PC-3 (cell line): ENCODE data around the gene KIAA2012.

Experiments used
- CTCF ChIP-seq: fragments of 300-600 bp; sonication (generic); conservative IDR thresholded peaks from 2 replicates; pipeline ENCODE4 v1.5.1; 2017; ENCODE audit warnings: antibody characterized with exemption, low read depth, mild to moderate bottlenecking, low read length
- EZH2 ChIP-seq: fragments of 300-600 bp; sonication (generic); IDR thresholded peaks from one replicate; pipeline ENCODE4 v1.6.1; 2017; ENCODE audit warnings: antibody characterized with exemption, mild to moderate bottlenecking, low read length; ENCODE audit not compliant: unreplicated experiment
- EZH2phosphoT487 ChIP-seq: fragments of 300-600 bp; sonication (generic); IDR thresholded peaks from 2 replicates; pipeline ENCODE4 v1.6.1; 2018; ENCODE audit warnings: mild to moderate bottlenecking, antibody characterized with exemption, low read length, borderline replicate concordance

- TF ChIP-seq CTCF (no peak), EZH2 (no peak), EZH2phosphoT487 (no peak)
Measured at GRCh38 chr2:202050652-202051051, 22.4 kb upstream of the KIAA2012 start.
